ENCODE data around the gene FATE1.

FATE1 gene

GRCh38 chrX:151704041-151704663 is 11.7 kb upstream of the FATE1 start:
- no peak for DNase-seq (ENCODE audit: low read depth)

DNA sequence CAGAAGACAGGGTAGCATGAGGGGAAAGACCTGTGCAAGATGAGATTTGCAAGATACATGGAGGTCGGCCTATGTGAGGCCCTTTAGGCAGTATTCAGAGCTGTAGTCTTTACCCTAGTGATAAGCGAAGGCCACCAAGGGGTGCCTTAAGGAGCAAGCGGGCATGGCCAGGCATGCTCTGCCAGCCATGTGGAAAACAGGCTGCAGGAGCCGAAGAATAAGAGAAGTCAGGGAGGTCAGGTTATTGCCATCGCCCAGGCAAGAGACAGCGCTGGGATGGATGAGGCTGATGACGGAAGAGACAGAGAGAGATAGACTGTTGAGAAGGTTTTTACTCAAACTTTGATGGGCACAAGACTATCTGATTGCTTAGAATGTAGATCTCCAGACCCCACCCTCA is 7.0 kb upstream of the FATE1 start:
- no peak for DNase-seq (ENCODE audit: low read depth)

DNA sequence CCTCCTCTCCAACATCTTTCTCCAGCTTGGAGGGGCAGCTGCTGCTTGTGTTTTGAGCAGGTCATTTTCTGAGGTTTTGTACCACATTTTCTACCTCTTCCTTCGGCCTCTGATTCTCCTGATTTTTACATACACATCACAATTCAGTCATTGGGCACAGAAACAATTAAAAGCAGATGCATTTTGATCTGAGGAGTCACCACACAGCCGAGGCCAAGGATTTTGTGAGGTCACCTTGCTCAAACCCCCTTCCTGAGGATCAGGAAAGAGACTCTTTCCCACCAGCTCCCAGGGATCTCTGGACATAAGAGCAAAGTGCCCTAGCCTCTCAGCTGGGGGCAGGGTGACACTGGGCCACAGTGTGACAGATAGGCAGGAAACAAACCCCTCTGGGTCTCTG is 5.4 kb upstream of the FATE1 start:
- no peak for DNase-seq (ENCODE audit: low read depth)

DNA sequence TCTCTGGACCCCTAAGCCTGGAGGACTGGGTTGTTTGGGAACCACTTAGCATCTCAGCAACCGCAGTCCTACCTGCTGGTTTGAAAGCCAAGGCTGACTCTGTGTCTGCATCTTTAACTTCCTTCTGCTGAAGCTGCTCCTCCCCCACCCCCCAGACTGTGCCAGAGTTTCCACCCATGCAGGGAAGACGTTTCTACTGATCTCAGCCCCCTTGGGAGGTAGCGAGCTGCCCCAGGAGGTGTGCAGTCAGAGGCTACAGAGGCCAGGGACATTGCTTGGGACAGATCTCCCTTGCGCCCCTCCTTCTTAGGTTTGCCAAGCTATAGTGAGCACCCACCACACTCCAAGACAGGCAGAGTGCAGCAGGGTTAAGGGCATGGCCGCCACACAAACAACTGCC is 4.7 kb upstream of the FATE1 start:
- no peak for DNase-seq (ENCODE audit: low read depth)

GRCh38 chrX:151711787-151712186 is 4.0 kb upstream of the FATE1 start:
- DNase-seq (ENCODE audit: low read depth), result no peak

- no peak for DNase-seq (ENCODE audit: low read depth)
Observed at GRCh38 chrX:151712253-151712652, 3.6 kb upstream of the FATE1 start.

- DNase-seq (ENCODE audit: low read depth), result no peak
Observed at GRCh38 chrX:151713849-151714248, 2.0 kb upstream of the FATE1 start.

DNA sequence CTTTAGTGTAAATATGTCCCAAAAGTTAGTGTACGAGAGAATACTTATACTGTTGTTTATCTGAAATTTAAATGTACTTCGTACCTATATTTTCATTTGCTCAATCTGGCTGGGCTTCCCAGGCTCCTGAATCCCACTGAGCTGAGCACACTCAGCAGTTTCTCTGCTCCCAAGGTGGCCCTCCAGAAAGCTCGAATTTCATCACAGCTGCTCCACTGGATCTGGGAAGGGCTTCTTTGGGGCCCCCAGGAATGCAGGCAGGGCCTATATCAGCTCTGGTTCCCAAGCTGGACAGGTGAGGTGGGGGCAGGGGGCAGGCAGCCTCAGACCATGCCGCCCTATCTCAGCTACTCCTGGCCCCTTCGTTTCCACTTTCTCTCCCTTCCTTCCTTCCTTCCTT is 1.5 kb upstream of the FATE1 start:
- DNase-seq (ENCODE audit: low read depth), result no peak

DNA sequence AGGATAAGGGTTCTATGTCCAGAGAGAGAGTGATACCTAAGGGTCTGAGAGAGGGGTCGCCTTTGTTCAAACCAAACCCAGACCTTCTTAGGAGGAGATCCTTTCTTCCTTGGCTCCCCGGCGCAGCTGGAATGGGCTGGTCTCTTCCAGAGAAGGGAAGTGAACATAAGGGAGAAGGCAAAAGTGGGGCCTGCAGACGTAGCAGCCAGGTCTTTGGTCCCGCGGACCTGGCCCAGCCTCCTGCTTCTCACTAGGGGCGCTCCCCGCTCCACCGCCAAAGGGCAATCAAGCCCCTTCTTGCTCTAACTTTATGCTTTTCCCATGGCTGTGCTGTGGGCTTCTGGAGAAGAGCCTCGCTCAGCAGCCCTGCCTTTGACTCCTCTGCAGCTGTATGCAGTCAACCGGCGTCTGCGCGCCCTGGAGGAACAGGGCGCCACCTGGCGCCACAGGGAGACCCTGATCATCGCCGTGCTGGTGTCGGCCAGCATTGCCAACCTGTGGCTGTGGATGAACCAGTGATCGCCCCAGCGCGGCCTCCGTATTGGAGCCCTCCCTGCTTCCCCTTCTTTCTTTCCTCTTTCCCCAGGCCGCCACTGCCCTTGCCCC is 6.5 kb downstream of the FATE1 start:
- no peak for DNase-seq (ENCODE audit: low read depth)

DNA sequence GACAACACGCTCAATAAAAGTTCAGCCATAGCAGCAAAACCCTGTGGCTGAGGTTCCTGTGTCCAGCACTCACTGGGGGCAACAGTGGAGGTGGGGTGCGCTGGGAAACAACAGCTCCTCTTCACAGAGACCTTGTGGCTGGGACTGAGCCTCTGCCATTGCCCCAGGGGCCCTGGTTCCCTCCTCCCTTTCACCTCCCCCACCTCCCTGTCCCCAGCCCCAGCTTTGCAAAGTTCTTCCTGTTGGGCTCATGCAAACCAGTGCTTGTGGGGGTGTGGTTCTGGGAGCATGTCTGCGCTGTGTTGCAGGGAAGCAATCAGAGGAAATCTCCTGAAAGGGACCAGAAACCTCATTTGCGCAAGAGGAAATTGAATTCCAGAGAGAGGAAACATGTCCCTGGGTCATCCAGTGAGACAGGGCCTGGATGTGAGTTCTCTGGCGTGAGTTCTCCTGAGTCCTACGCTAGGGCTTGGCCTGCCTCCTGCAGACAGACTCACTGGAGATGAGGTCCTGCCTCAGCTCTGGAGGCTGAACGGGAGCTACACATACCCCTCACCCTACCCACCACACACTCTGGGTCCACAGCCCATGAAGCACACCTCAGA is 7.4 kb downstream of the FATE1 start:
- no peak for DNase-seq (ENCODE audit: low read depth)

GRCh38 chrX:151724563-151725337 is 8.9 kb downstream of the FATE1 start:
- no peak for DNase-seq (ENCODE audit: low read depth)

GRCh38 chrX:151725338-151725614 is 9.4 kb downstream of the FATE1 start:
- DNase-seq (ENCODE audit: low read depth), result no peak

GRCh38 chrX:151726751-151727150 is 10.9 kb downstream of the FATE1 start:
- DNase-seq (ENCODE audit: low read depth), result no peak

DNA sequence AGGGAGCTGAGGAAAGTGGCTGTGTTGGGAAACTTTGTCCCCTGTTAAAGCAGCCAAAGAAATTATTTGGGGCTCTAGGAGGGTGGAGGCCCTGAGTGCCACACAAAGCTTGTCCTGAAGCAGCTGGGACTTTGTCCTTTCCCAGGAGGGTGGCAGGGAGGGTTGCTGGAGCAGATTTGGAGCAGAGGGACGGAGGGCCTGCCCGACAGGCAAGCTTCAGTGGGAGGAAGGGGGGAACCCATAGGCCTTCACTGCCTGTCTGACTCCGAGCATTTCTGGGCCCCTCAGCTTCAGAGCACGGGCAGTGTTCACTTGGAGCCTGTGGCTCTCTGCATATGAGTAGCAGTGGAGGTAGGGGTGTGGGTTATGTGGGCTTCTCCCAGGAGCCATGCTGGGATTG is 11.5 kb downstream of the FATE1 start:
- no peak for DNase-seq (ENCODE audit: low read depth)

DNA sequence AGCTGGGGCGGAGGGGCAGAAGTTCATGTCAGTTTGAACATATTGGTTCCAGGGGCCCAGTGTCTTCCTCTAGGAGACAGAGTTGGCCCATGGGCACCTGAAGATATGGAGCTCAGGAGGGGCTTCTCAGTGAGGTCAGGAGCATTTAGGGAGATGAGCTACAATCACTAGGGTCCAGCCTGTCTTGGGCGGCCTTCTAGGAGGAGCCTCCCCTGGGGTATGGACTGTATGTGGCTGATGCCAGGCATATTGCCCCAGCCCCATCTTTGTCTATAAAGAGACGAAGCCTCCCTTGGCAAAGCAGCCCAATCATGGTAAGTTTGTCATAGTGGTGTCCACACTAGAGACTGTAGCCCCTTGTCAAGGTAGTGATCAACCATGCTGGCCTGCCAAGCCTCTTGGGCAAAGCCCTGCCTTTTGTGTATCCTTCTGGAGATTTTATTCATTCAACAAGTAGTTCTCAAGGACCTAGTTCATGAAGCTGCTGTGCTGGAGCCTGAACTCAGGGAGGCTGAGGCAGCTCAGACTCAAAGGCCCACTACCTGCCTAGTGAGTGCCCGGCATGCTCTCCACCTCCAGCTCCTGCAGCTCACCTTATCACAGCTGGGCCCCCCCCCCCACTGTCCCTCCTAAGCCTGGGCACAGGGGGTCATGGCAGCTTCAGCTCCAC is 13.4 kb downstream of the FATE1 start:
- no peak for DNase-seq (ENCODE audit: low read depth)

DNA sequence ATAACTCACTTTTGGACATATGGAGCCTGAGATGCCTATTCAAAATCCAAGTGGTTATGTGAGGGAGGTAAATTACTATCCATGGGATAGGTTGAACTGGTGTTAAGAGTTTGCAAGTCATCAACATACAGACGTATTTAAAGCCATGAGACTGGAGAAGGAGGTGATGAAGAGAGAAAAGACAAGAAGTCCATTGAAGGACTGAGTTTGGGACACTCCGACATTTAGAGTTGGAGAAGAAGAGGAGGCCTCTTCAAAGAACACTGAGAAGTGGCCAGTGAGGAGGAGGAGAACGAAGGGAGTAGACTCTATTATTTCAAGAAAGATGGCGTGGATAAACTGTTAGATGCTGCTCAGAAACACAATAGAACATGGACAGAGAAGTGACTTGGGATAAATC is 18.6 kb downstream of the FATE1 start, which contains the start of gene CNGA2:
Gene CNGA2 (plus strand): TSS at position 301 of the 400 bp plus-strand sequence. CDS start 3,738 bp downstream, outside the sequence.
- DNase-seq (ENCODE audit: low read depth), result no peak

GRCh38 chrX:151735219-151735618 is 19.4 kb downstream of the FATE1 start:
- no peak for DNase-seq (ENCODE audit: low read depth)

DNA sequence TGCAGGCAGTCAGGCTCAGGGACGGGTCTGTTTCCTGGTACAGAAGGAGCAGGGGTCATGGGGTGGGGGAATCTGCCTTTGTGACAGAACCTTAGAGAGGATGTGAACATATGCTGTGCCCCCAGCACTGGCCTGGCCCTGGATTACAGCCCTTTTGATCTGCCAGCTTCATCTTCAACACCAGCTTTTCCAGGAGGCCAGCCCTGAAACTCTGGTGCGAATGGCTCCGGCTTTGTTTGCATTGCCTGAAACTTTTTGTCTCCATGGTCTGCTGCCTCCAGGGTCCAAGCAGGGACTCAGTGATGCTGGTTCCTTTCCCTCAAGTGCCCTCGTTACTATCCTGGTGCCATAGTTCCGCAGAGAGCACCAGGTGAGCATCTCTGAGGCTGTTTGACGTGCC is 20.9 kb downstream of the FATE1 start:
- no peak for DNase-seq (ENCODE audit: low read depth)

GRCh38 chrX:151737494-151737893 is 21.7 kb downstream of the FATE1 start:
- DNase-seq (ENCODE audit: low read depth), result no peak

GRCh38 chrX:151738751-151739150 is 22.9 kb downstream of the FATE1 start:
- no peak for DNase-seq (ENCODE audit: low read depth)

DNA sequence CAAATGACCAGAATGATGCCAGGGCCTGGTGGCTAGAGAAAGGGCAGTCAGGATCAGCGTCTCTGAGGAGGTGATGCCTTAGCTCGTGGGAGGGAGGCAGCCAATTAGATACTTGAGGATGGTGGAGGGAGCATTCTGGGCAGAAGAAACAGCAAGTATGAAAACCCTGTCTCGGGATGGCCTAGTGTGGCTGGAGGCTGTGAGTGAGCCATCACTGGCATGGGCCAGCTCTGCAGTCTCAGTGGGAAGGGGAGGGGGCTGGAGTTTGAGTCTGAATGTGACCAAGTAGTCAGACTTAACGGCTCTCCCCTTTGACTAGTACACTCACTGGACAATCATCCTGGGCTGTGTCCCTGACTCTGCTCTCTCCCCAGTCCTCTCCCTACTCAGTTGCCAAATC is 25.8 kb downstream of the FATE1 start:
- DNase-seq (ENCODE audit: low read depth), result no peak

DNA sequence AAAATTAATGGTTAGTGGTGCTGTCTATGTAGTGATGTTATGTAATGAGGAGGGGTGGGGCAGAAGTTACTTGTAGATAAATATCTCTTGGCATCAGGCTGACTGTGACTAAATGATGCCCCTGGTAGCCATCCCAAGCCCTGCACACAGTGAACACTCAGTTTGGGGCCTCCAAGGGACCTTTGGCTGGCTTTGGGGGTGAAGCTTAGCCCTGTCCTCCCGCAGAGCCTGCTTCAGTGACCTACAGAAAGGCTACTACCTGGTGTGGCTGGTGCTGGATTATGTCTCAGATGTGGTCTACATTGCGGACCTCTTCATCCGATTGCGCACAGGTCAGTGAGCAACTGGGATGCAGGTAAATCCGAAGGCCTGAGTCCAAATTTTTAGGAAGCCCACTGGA is 26.5 kb downstream of the FATE1 start:
- no peak for DNase-seq (ENCODE audit: low read depth)
